SK-N-SH treated with all-trans-retinoic acid at 6 μM for 48 hours (cell line): ENCODE results near the gene AEN.

Experiments used
- CSDC2 ChIP-seq: fragments of 250-450 bp; sonication (Bioruptor Pico); IDR thresholded peaks from 2 replicates; pipeline ENCODE4 v1.5.0; 2020; ENCODE audit warnings: mild to moderate bottlenecking, moderate library complexity
- ESRRG ChIP-seq: fragments of 250-450 bp; sonication (Bioruptor Pico); IDR thresholded peaks from 2 replicates; pipeline ENCODE4 v1.6.1; 2021; ENCODE audit warnings: mild to moderate bottlenecking
- ISL1 ChIP-seq: fragments of 250-450 bp; sonication (Bioruptor Pico); IDR thresholded peaks from 2 replicates; pipeline ENCODE4 v2.1.2; 2022; ENCODE audit warnings: mild to moderate bottlenecking, moderate library complexity
- PATZ1 ChIP-seq: fragments of 250-450 bp; sonication (Bioruptor Pico); IDR thresholded peaks from 2 replicates; pipeline ENCODE4 v1.8.0; 2020; ENCODE audit warnings: mild to moderate bottlenecking, moderate library complexity, borderline replicate concordance
- SNAI2 ChIP-seq: fragments of 250-450 bp; sonication (Bioruptor Pico); IDR thresholded peaks from 2 replicates; pipeline ENCODE4 v1.5.0; 2020; ENCODE audit warnings: mild to moderate bottlenecking, moderate library complexity
- TOX ChIP-seq: fragments of 250-450 bp; sonication (Bioruptor Pico); IDR thresholded peaks from 2 replicates; pipeline ENCODE4 v1.8.0; 2021; ENCODE audit warnings: mild to moderate bottlenecking, moderate library complexity, borderline replicate concordance
- ZC3H10 ChIP-seq: fragments of 250-450 bp; sonication (Bioruptor Pico); IDR thresholded peaks from 2 replicates; pipeline ENCODE4 v1.5.1; 2021; ENCODE audit warnings: mild to moderate bottlenecking, moderate library complexity
- ZFP30 ChIP-seq: fragments of 450-650 bp; formaldehyde crosslinking; IDR thresholded peaks from 2 replicates; pipeline ENCODE4 v1.5.0; 2022; ENCODE audit warnings: mild to moderate bottlenecking, moderate library complexity
- ZNF8 ChIP-seq: fragments of 450-650 bp; formaldehyde crosslinking; IDR thresholded peaks from 2 replicates; pipeline ENCODE4 v1.5.0; 2020; ENCODE audit warnings: mild to moderate bottlenecking, moderate library complexity
- TF ChIP-seq, protein P1 (sequence below): fragments of 250-450 bp; sonication (Bioruptor Pico); IDR thresholded peaks from 2 replicates; pipeline ENCODE4 v1.5.1; 2020; ENCODE audit warnings: low read depth, mild to moderate bottlenecking, moderate library complexity
- TF ChIP-seq, protein P2 (sequence below): fragments of 250-450 bp; sonication (Bioruptor Pico); IDR thresholded peaks from 2 replicates; pipeline ENCODE4 v1.5.0; 2020; ENCODE audit warnings: mild to moderate bottlenecking, moderate library complexity

DNA sequence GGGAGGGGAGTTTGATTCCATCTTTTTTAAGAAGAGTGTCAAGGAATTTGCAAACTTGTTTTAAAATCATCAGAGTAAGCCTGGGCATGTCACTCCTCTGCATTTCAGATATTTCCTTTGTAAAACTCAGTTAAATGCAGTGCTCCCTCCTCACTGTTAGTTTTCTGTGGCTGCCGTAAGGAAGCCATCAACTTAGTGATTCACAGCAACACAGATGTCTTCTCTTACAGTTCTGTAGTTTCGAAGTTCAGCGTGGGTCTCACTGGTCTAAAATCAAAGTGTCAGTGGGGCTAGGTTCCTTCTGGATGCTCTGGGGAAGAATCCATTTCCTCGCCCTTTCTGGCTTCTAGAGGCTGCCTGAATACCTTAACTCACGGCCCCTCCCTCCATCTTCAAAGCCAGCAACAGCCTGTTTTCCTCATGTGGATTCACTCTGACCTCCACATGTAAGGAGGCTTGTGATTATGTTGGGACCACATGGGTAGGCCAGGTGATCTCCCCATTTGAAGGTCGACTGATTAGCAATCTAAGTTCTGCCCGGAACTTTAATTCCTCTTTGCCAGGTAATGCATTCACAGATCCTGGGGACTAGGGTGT is 30.1 kb downstream of the AEN start:
- TF ChIP-seq, protein P1, sequence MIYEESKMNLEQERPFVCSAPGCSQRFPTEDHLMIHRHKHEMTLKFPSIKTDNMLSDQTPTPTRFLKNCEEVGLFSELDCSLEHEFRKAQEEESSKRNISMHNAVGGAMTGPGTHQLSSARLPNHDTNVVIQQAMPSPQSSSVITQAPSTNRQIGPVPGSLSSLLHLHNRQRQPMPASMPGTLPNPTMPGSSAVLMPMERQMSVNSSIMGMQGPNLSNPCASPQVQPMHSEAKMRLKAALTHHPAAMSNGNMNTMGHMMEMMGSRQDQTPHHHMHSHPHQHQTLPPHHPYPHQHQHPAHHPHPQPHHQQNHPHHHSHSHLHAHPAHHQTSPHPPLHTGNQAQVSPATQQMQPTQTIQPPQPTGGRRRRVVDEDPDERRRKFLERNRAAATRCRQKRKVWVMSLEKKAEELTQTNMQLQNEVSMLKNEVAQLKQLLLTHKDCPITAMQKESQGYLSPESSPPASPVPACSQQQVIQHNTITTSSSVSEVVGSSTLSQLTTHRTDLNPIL, result no peak
- TF ChIP-seq ESRRG (CRISPR knock-in tag), result no peak
- TF ChIP-seq PATZ1 (CRISPR knock-in tag), result no peak
- TF ChIP-seq, protein P2, sequence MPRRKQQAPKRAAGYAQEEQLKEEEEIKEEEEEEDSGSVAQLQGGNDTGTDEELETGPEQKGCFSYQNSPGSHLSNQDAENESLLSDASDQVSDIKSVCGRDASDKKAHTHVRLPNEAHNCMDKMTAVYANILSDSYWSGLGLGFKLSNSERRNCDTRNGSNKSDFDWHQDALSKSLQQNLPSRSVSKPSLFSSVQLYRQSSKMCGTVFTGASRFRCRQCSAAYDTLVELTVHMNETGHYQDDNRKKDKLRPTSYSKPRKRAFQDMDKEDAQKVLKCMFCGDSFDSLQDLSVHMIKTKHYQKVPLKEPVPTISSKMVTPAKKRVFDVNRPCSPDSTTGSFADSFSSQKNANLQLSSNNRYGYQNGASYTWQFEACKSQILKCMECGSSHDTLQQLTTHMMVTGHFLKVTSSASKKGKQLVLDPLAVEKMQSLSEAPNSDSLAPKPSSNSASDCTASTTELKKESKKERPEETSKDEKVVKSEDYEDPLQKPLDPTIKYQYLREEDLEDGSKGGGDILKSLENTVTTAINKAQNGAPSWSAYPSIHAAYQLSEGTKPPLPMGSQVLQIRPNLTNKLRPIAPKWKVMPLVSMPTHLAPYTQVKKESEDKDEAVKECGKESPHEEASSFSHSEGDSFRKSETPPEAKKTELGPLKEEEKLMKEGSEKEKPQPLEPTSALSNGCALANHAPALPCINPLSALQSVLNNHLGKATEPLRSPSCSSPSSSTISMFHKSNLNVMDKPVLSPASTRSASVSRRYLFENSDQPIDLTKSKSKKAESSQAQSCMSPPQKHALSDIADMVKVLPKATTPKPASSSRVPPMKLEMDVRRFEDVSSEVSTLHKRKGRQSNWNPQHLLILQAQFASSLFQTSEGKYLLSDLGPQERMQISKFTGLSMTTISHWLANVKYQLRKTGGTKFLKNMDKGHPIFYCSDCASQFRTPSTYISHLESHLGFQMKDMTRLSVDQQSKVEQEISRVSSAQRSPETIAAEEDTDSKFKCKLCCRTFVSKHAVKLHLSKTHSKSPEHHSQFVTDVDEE (CRISPR knock-in tag), result no peak
- no peak for TF ChIP-seq ISL1 (CRISPR knock-in tag)
- TF ChIP-seq ZC3H10 (CRISPR knock-in tag), result no peak
- TF ChIP-seq ZFP30 (CRISPR knock-in tag), result no peak
- TF ChIP-seq TOX (CRISPR knock-in tag), result no peak
- TF ChIP-seq ZNF8 (CRISPR knock-in tag), result no peak
- TF ChIP-seq SNAI2 (CRISPR knock-in tag), result no peak
- no peak for TF ChIP-seq CSDC2 (CRISPR knock-in tag)
